Islet precursor cell (in vitro differentiated cells): ENCODE measurements around the gene CACYBP.
"Not testable (repeated sequence)": the region's sequence is repeated elsewhere in the genome, so short reads cannot be mapped to it uniquely, and the experiment has no call there.

Experiments used
- DNase-seq: peaks from one replicate; pipeline ENCODE4 v3.0.0-alpha.2; 2018

The CACYBP gene

DNA sequence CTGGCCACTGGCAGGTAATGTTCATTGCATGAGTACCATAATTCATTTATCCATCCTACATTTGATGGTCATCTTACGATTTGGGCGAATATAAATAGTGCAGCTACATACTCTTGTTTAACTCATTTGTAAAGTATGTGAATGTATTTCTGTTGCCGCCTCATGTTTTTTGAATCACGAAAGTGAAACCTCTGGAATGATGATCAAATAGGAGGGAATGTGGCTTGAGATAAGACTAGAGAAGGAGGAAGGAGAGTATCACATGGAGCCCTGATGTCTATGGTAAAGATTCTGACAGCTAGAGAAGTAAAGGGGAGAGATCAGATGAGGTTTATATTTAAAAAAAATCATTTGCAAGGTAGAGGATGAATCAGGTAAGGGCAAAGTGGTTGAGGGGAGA is 15.5 kb downstream of the CACYBP start:
- DNase-seq: no peak

DNA sequence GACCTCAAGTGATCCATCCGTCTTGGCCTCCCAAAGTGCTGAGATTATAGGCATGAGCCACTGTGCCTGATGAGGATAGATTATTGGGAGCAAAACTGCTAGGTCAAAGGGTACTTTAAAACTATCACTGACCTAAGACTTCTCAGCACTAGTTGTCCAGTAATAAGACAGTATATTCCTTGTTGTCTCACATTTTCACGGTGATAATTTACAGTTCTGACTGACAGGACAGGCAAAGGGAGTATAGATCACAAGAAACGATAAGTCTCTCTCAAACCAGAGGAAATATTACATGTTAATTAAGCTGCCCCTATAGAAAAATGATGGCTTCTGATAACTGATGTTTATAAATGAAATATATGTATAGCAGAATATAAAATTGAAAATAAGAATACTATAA is 19.8 kb downstream of the CACYBP start:
- no peak for DNase-seq

DNA sequence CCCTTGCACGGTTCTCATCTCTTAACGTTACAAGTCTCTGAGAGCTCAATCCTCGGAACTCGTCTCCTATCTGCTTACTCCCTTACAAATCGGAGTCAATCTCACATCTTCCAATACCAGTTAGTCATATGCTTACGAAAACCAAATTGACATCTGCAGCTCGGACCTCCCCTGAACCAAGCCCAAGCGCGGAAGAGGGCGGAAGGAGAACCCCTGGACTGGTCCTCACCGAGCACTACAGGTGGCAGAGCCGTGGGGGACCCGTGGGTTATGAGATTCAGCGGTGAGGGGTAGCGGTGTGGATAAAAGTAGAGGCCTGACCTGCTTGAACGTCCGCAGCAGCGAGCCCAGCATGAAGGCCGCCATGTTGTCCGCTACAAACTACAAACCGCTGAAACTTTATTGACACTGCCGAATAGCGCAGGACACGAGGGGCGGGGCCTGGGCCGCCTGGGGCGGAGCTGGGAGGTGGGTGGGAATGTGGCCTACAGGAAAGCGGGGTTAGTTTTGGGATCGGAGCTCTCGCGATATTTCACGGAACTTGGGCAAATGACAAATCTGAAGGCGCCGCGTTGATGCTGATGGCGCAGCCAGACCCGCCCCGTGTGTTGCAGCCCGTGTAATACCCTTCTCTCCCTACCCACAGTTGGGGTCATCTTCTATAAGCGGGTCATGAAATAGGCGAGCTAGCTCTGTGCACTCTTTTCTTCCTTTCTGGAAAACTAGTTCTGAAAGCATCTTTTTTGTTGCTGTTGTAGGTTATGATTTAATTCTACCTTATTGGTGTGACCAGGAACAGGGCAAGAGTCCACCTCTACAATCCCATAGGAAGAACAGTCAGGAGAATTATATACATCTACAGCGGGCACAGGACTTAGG is 23.5 kb downstream of the CACYBP start, which contains the start of gene MRPS14:
Gene MRPS14 (minus strand): TSS at position 383 of the 879 bp plus-strand sequence. CDS start 17 bp downstream, at position 366.
- DNase-seq: peak; percentile 99

DNA sequence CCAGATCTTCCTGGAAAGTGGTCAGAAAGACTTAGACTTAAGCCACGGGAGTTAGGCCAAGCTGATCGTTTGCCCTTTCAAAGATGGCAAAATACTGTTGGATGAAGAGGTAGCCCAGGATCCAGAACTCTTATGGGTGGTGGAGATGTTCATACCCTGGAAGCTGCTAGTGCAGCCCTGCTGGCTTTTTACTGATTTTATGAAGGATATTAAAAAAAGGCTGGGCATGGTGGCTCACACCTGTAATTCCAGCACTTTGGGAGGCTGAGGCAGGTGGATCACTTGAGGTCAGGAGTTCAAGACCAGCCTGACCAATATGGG is 24.1 kb downstream of the CACYBP start:
- not testable (repeated sequence) for DNase-seq

DNA sequence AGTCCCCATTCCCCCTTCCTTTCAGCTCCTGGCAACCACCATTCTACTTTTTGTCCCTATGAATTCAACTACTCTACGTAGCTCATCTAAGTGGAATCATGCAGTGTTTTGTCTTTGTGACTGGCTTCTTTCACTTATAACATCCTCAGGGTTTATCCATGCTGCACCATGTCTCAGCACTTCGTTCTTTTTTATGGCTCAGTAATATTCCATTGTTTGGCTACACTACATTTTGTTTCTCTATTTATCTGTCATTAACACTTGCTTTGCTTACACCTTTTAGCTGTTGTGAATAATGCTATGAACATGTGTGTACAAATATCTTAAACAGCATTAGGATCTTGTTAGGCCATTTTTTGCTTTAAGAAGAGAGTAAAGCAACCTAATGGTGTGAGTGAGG is 25.0 kb downstream of the CACYBP start:
- no peak for DNase-seq

DNA sequence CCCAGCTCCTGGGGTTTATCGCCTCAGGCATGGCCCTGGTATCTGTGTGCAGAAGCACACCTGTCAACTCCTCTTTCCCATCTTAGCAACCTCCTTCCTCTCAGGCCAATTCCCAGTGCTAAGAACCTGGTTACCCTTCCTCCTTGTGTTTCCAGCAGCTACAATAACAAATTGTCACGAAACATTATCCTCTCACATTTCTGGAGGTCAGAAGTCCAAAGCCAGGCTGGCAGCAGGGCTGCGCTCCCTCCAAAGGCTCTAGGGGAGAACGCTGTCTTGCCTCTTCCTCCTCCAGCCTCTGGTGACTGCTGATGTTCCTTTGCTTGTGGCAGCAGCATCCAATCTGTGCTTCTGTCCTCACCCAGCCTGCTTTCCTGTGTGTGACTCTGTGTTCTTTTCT is 34.2 kb downstream of the CACYBP start:
- no peak for DNase-seq

DNA sequence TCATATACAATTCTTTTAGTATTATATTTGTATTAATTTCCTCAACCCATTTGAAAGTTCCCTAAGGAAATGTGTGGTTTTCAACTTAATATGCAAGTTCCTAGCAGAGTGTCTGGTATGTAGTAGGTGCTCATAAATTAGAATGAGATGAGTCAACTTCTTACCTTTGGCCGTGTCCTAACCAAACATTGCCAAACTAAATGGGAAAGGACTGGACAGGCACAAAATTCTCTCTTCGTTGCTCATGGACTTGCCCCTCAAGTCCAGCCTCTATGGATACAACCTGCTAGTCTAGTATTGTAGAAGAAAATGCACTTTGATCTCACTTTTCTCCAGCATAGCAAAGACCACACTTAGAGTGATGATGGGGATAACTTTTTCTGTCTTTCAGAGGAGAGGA is 35.0 kb downstream of the CACYBP start:
- no peak for DNase-seq

- DNase-seq: no peak
Observed at GRCh38 chr1:175035865-175036264, 36.1 kb downstream of the CACYBP start.

- DNase-seq: no peak
Observed at GRCh38 chr1:175036476-175036875, 36.7 kb downstream of the CACYBP start.

- no peak for DNase-seq
Observed at GRCh38 chr1:175037416-175037815, 37.7 kb downstream of the CACYBP start.

- no peak for DNase-seq
Observed at GRCh38 chr1:175040324-175040879, 40.7 kb downstream of the CACYBP start.

GRCh38 chr1:175042650-175043049 is 42.9 kb downstream of the CACYBP start:
- DNase-seq: no peak

GRCh38 chr1:175043824-175044223 is 44.1 kb downstream of the CACYBP start:
- peak; percentile 66 for DNase-seq

GRCh38 chr1:175044591-175044990 is 44.8 kb downstream of the CACYBP start:
- DNase-seq: not testable (repeated sequence)

DNA sequence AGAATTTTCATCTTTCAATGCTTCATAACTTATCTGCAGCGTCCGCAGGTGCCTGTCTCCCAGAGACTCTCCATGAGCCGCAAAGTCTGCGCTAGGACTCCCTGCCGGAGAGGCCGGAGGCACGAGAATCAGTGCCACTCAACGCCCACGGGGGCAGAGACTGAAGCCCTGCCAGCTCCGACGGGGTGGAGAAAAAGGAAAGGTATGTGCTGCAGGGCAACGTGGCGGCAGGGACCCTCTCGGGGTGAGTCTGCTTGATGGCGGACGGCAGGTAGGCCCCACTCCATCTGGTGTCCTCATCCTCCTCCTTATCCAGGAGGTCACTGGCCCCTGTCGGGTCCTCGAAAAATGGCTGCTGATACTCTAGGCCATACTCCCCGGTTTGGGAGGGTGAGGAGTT is 45.4 kb downstream of the CACYBP start:
- DNase-seq: no peak

GRCh38 chr1:175045519-175045918 is 45.8 kb downstream of the CACYBP start:
- no peak for DNase-seq

DNA sequence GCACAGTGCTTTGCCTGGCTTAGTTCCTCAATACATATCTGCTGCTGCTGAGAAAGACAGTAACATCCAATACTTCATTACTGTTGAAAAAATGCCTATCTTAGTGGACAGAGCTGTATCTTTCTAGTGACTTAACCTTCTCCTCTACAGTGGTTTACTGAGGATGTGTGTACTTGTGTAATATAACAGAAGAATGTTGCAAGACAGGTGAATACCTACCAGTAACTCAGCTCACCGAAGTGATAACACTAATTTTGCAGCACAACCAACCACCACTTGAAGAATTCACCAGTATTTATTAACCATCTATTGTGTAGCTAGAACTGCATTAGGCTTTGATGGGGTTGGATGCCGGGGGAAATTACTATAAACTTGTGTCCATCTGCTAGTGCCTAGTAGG is 51.2 kb downstream of the CACYBP start:
- no peak for DNase-seq

- DNase-seq: no peak
Observed at GRCh38 chr1:175054736-175055135, 55.0 kb downstream of the CACYBP start.
